Stimulated activated effector memory CD8-positive, alpha-beta T cell treated with anti-CD3 and anti-CD28 coated beads, Interleukin-12 subunit alpha, Interleukin-12 subunit beta, amount 100 ng/mL, for 72 hours (primary cell): ENCODE measurements around the gene RABEP2.
"Not testable (repeated sequence)": the region's sequence is repeated elsewhere in the genome, so short reads cannot be mapped to it uniquely, and the experiment has no call there.

Experiments
- ATAC-seq: fragments of 150-1000 bp; cut with Tn5 transposase; 2 replicates; pipeline ENCODE4 v1.10.0; 2021
- DNase-seq, 2 donors: peaks; one replicate each; pipeline ENCODE4 v3.0.0; 2021 to 2022; ENCODE audit warnings: low spot score in 2 of 2
- H3K27ac Mint-ChIP-seq: one replicate; pipeline ENCODE4 v1.8.0; 2022; ENCODE audit warnings: mild to moderate bottlenecking, mixed read lengths
- H3K36me3 Mint-ChIP-seq: one replicate; pipeline ENCODE4 v1.8.0; 2022; ENCODE audit warnings: mild to moderate bottlenecking, mixed read lengths
- H3K4me1 Mint-ChIP-seq: one replicate; pipeline ENCODE4 v1.8.0; 2022; ENCODE audit warnings: mixed read lengths
- H3K4me3 Mint-ChIP-seq: one replicate; pipeline ENCODE4 v1.8.0; 2022; ENCODE audit warnings: mild to moderate bottlenecking, mixed read lengths
- H3K9me3 Mint-ChIP-seq: one replicate; pipeline ENCODE4 v1.8.0; 2022; ENCODE audit warnings: mixed read lengths

The RABEP2 gene

GRCh38 chr16:28938721-28939120 lies 13.7 kb upstream of the RABEP2 start:
- DNase-seq (no peak), ATAC-seq (no peak)
- H3K27ac Mint-ChIP-seq: peak overlapping the region; percentile 8
- H3K36me3 Mint-ChIP-seq: peaks cover 23% of the 10 kb centered on the region
- peaks cover 25% of the 10 kb centered on the region for H3K4me1 Mint-ChIP-seq
- H3K9me3 Mint-ChIP-seq: peaks cover 3% of the 10 kb centered on the region
- no peak overlapping the region for H3K4me3 Mint-ChIP-seq

- Mint-ChIP-seq H3K4me3 (peak overlapping the region; percentile 85), H3K36me3 (peaks cover 23% of the 10 kb centered on the region), H3K27ac (peak overlapping the region; percentile 36), H3K4me1 (peaks cover 22% of the 10 kb centered on the region), H3K9me3 (peaks cover 3% of the 10 kb centered on the region)
- DNase-seq (no peak), ATAC-seq (no peak)
Observed at GRCh38 chr16:28937222-28937876, 12.3 kb upstream of the RABEP2 start.

GRCh38 chr16:28936784-28937155 lies 11.7 kb upstream of the RABEP2 start:
- ATAC-seq (no peak), DNase-seq (no peak)
- H3K4me1 Mint-ChIP-seq: peaks cover 22% of the 10 kb centered on the region
- peak overlapping the region; percentile 85 for H3K4me3 Mint-ChIP-seq
- peaks cover 23% of the 10 kb centered on the region for H3K36me3 Mint-ChIP-seq
- peaks cover 3% of the 10 kb centered on the region for H3K9me3 Mint-ChIP-seq
- peak overlapping the region; percentile 70 for H3K27ac Mint-ChIP-seq

GRCh38 chr16:28935924-28936783 lies 11.1 kb upstream of the RABEP2 start:
- H3K4me3 Mint-ChIP-seq: peak overlapping the region; percentile 85
- peaks cover 3% of the 10 kb centered on the region for H3K9me3 Mint-ChIP-seq
- ATAC-seq (peak; percentile 95), DNase-seq (peak; percentile 81 to 92)
- H3K36me3 Mint-ChIP-seq: peaks cover 23% of the 10 kb centered on the region
- H3K4me1 Mint-ChIP-seq: peaks cover 23% of the 10 kb centered on the region
- peak overlapping the region; percentile 70 for H3K27ac Mint-ChIP-seq

- peaks cover 3% of the 10 kb centered on the region for H3K9me3 Mint-ChIP-seq
- no peak overlapping the region for H3K27ac Mint-ChIP-seq
- H3K4me1 Mint-ChIP-seq: peaks cover 31% of the 10 kb centered on the region
- DNase-seq (no peak), ATAC-seq (no peak)
- peak overlapping the region; percentile 85 for H3K4me3 Mint-ChIP-seq
- peaks cover 23% of the 10 kb centered on the region for H3K36me3 Mint-ChIP-seq
Observed at GRCh38 chr16:28935346-28935745, 10.3 kb upstream of the RABEP2 start.

- H3K4me1 Mint-ChIP-seq: peaks cover 33% of the 10 kb centered on the region
- H3K36me3 Mint-ChIP-seq: peaks cover 21% of the 10 kb centered on the region
- peak overlapping the region; percentile 33 for H3K4me3 Mint-ChIP-seq
- no peak for ATAC-seq
- H3K9me3 Mint-ChIP-seq: peaks cover 3% of the 10 kb centered on the region
- DNase-seq: no peak
- peak overlapping the region; percentile 96 for H3K27ac Mint-ChIP-seq
Observed at GRCh38 chr16:28933171-28933570, 8.1 kb upstream of the RABEP2 start.

GRCh38 chr16:28932339-28933141 lies 7.5 kb upstream of the RABEP2 start:
- Mint-ChIP-seq H3K9me3 (peaks cover 3% of the 10 kb centered on the region), H3K4me1 (peaks cover 33% of the 10 kb centered on the region), H3K36me3 (peaks cover 19% of the 10 kb centered on the region), H3K27ac (peak overlapping the region; percentile 96), H3K4me3 (peak overlapping the region; percentile 33)
- ATAC-seq: no peak
- no peak for DNase-seq

GRCh38 chr16:28931801-28932225 lies 6.8 kb upstream of the RABEP2 start, which contains the start of gene CD19:
Gene CD19, plus strand, starts transcription at chr16:28931971. Its CDS starts 30 bp downstream, at chr16:28932001.
- peak within 1 kb of the TSS; percentile 96 for H3K27ac Mint-ChIP-seq
- H3K4me1 Mint-ChIP-seq: peaks cover 32% of the 10 kb centered on the region
- peaks cover 3% of the 10 kb centered on the region for H3K9me3 Mint-ChIP-seq
- H3K36me3 Mint-ChIP-seq: peaks cover 16% of the 10 kb centered on the region
- no peak for DNase-seq
- peak within 1 kb of the TSS; percentile 33 for H3K4me3 Mint-ChIP-seq
- no peak for ATAC-seq

GRCh38 chr16:28930652-28931051 lies 5.6 kb upstream of the RABEP2 start:
- peak overlapping the region; percentile 96 for H3K27ac Mint-ChIP-seq
- ATAC-seq (peak; percentile 54), DNase-seq (no peak)
- peak overlapping the region; percentile 33 for H3K4me3 Mint-ChIP-seq
- no peaks in the 10 kb centered on the region for H3K9me3 Mint-ChIP-seq
- peaks cover 8% of the 10 kb centered on the region for H3K36me3 Mint-ChIP-seq
- peaks cover 28% of the 10 kb centered on the region for H3K4me1 Mint-ChIP-seq

- peaks cover 12% of the 10 kb centered on the region for H3K36me3 Mint-ChIP-seq
- H3K27ac Mint-ChIP-seq: peak overlapping the region; percentile 96
- H3K4me3 Mint-ChIP-seq: no peak overlapping the region
- H3K4me1 Mint-ChIP-seq: peaks cover 24% of the 10 kb centered on the region
- DNase-seq: no peak
- H3K9me3 Mint-ChIP-seq: no peaks in the 10 kb centered on the region
- no peak for ATAC-seq
Observed at GRCh38 chr16:28930203-28930602, 5.2 kb upstream of the RABEP2 start.

- no peak overlapping the region for H3K27ac Mint-ChIP-seq
- ATAC-seq (no peak), DNase-seq (no peak)
- H3K4me3 Mint-ChIP-seq: no peak overlapping the region
- peaks cover 36% of the 10 kb centered on the region for H3K36me3 Mint-ChIP-seq
- no peaks in the 10 kb centered on the region for H3K9me3 Mint-ChIP-seq
- H3K4me1 Mint-ChIP-seq: peaks cover 37% of the 10 kb centered on the region
Observed at GRCh38 chr16:28927815-28928214, 2.8 kb upstream of the RABEP2 start.

GRCh38 chr16:28926284-28926683 lies 1.2 kb upstream of the RABEP2 start:
- ATAC-seq, H3K9me3 Mint-ChIP-seq, DNase-seq: not testable (repeated sequence)
- H3K36me3 Mint-ChIP-seq: peaks cover 51% of the 10 kb centered on the region
- peaks cover 39% of the 10 kb centered on the region for H3K4me1 Mint-ChIP-seq
- peak overlapping the region; percentile 95 for H3K4me3 Mint-ChIP-seq
- peak overlapping the region; percentile 98 for H3K27ac Mint-ChIP-seq

GRCh38 chr16:28925386-28926228 lies 569 bp upstream of the RABEP2 start:
- Mint-ChIP-seq H3K36me3 (peaks cover 58% of the 10 kb centered on the region), H3K27ac (peak overlapping the region; percentile 98), H3K4me1 (peaks cover 37% of the 10 kb centered on the region), H3K4me3 (peak overlapping the region; percentile 95), H3K9me3 (no peaks in the 10 kb centered on the region)
- ATAC-seq: peak; percentile 85
- DNase-seq: peak in 1 of 2 donors; percentile 93

GRCh38 chr16:28924399-28924761 lies 658 bp downstream of the RABEP2 start:
- H3K27ac Mint-ChIP-seq: peak overlapping the region; percentile 98
- ATAC-seq: no peak
- no peaks in the 10 kb centered on the region for H3K9me3 Mint-ChIP-seq

More at GRCh38 chr16:28924399-28924761, 658 bp downstream of the RABEP2 start:
- H3K4me3 Mint-ChIP-seq: peak overlapping the region; percentile 95
- H3K36me3 Mint-ChIP-seq: peaks cover 69% of the 10 kb centered on the region
- H3K4me1 Mint-ChIP-seq: peaks cover 32% of the 10 kb centered on the region
- DNase-seq: no peak
